Adrenal gland (tissue), 12 donors: ENCODE measurements around the gene ENGASE. TPM values are rescaled to one million over a fixed set of nuclear protein-coding genes. Genes with fewer than 3 reads are reported as not detected.
A peak's percentile ranks its signal among the peaks of the same experiment; 100 is the strongest.

Source experiments
- DNase-seq, 7 donors: peaks; one replicate each; pipeline ENCODE4 v3.0.0-alpha.2; 2019 to 2020
- H3K27ac ChIP-seq, 5 donors: fragments of 200-600 bp; sonication (generic) in 4 of 5; 1 replicate in 3 of 5; 2 replicates in 2 of 5; pipeline versions ENCODE4 v1.5.1 to v1.8.0; 2016 to 2020; ENCODE audit warnings: mild to moderate bottlenecking in 1 of 5
- H3K27me3 ChIP-seq: fragments of 200-600 bp; 2 replicates; pipeline ENCODE4 v1.8.0; 2021
- H3K36me3 ChIP-seq, 2 donors: fragments of 200-600 bp; replicated peaks in 1 of 2; 1 replicate in 1 of 2; 2 replicates in 1 of 2; pipeline versions ENCODE4 v1.5.1 to v1.8.0; 2018 to 2022
- H3K4me1 ChIP-seq, 2 donors: fragments of 200-600 bp; replicated peaks in 1 of 2; 1 replicate in 1 of 2; 2 replicates in 1 of 2; pipeline versions ENCODE4 v1.5.1 to v1.8.0; 2018 to 2021
- H3K4me3 ChIP-seq, 4 donors: fragments of 200-600 bp; sonication (generic) in 3 of 4; one replicate each; pipeline ENCODE4 v1.5.1; 2016 to 2018
- H3K9me3 ChIP-seq, 3 donors: fragments of 200-600 bp; sonication (generic) in 1 of 3; replicated peaks in 1 of 3; 1 replicate in 2 of 3; 2 replicates in 1 of 3; pipeline versions ENCODE4 v1.5.1 to v1.8.0; 2016 to 2021
- POLR2A ChIP-seq, 2 donors: fragments of 450-650 bp; IDR thresholded peaks; one replicate each; pipeline ENCODE4 v1.6.1; 2017; ENCODE audit warnings: antibody characterized with exemption in 2 of 2, mild to moderate bottlenecking in 2 of 2, moderate library complexity in 1 of 2
- WGBS, 4 donors: extraction: QIAGEN DNeasy Blood & Tissue Kit in 2 of 4; methylation state at CpG; one replicate each; pipeline versions ENCODE4 v1.1.5 to v1.1.7; 2013 to 2017; 5-methylcytosine and 5-hydroxymethylcytosine counted together
- intact Hi-C, 2 donors: fragments of 100-400 bp; cut with DNase I; formaldehyde crosslinking; loops; one replicate each; pipeline versions ENCODE4 v1.14.1 to v1.15.0; 2022 to 2023
- polyA plus RNA-seq, 3 donors: library from polyadenylated mRNA; stranded (reverse); fragments of 200-250 nt in 2 of 3; fragments of 350-450 nt in 1 of 3; fragmentation: Illumina TruSeq in 1 of 3; extraction: RNeasy Lipid Tissue Mini Kit (QIAGEN cat#74804) in 1 of 3; gene quantifications; one replicate each; pipeline ENCODE4 v1.2.3, GENCODE V29; 2013 to 2014
- total RNA-seq, 9 donors: library from RNA; depleted of rRNA in 4 of 9; stranded (reverse); fragments of >200 nt in 4 of 9; fragments of 120-200 nt in 1 of 9; fragmentation: NEBNext Ultra II Directional in 1 of 9; extraction: Animal tissue kit (Norgen Biotek cat#: 25700) in 1 of 9; gene quantifications; one replicate each; pipeline versions ENCODE4 v1.1.0 to v1.2.4, GENCODE V29; 2013 to 2023
- TF ChIP-seq, protein P1 (sequence below), 6 experiments: fragments of 450-650 bp in 4 of 6; fragments of 200-600 bp in 2 of 6; sonication (generic) in 1 of 6; IDR thresholded peaks; 1 replicate in 5 of 6; 2 replicates in 1 of 6; pipeline versions ENCODE4 v1.5.1 to v1.8.0; 2016 to 2021; ENCODE audit warnings: antibody characterized with exemption in 6 of 6, mild to moderate bottlenecking in 2 of 6, moderate library complexity in 1 of 6
- donor health status: healthy with polysubstance abuse.
- donor health status: Bipolar disorder and iron deficiency.
- donor health status: DM: yes; HTN: yes; CAD: no.
- donor health status: DM: no; HTN: no; CAD: no.
- donor health status: DM: no; HTN: no; CAD: no.
- donor health status: DM: yes; HTN: yes; CAD: no.

Gene ENGASE
- total and polyA plus RNA-seq, 12 donors = 4.4 to 155 (median 31.1) TPM

DNA sequence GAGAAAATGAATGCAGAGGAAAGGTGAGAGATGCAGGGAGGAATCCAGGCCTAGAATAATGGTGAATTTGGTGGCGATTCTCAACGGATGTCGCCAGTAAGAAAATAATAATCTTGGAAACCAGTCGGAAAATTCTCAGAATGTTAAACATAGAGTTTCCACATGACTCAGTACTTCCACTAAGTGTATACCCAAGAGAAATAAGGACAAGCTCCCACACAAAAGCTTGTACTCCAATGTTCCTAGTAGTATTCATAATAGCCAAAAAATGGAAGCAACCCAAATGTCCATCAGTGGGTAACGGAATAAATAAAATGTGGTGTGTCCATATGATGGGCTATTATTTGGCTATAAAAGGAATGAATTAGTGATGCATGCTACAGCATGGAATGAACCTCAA lies 19.4 kb upstream of the ENGASE start:
- peaks cover 0 to 5% (median 0%) of the 10 kb centered on the region in 3 donors for H3K9me3 ChIP-seq
- TF ChIP-seq, protein P1, sequence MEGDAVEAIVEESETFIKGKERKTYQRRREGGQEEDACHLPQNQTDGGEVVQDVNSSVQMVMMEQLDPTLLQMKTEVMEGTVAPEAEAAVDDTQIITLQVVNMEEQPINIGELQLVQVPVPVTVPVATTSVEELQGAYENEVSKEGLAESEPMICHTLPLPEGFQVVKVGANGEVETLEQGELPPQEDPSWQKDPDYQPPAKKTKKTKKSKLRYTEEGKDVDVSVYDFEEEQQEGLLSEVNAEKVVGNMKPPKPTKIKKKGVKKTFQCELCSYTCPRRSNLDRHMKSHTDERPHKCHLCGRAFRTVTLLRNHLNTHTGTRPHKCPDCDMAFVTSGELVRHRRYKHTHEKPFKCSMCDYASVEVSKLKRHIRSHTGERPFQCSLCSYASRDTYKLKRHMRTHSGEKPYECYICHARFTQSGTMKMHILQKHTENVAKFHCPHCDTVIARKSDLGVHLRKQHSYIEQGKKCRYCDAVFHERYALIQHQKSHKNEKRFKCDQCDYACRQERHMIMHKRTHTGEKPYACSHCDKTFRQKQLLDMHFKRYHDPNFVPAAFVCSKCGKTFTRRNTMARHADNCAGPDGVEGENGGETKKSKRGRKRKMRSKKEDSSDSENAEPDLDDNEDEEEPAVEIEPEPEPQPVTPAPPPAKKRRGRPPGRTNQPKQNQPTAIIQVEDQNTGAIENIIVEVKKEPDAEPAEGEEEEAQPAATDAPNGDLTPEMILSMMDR (IDR thresholded peaks at IDR 0.05) = no peak
- no peak for TF ChIP-seq POLR2A (IDR thresholded peaks at IDR 0.05)
- 84 to 93% (median 85%) methylated on average over 5 of the region's 5 CpGs for WGBS, 4 donors

DNA sequence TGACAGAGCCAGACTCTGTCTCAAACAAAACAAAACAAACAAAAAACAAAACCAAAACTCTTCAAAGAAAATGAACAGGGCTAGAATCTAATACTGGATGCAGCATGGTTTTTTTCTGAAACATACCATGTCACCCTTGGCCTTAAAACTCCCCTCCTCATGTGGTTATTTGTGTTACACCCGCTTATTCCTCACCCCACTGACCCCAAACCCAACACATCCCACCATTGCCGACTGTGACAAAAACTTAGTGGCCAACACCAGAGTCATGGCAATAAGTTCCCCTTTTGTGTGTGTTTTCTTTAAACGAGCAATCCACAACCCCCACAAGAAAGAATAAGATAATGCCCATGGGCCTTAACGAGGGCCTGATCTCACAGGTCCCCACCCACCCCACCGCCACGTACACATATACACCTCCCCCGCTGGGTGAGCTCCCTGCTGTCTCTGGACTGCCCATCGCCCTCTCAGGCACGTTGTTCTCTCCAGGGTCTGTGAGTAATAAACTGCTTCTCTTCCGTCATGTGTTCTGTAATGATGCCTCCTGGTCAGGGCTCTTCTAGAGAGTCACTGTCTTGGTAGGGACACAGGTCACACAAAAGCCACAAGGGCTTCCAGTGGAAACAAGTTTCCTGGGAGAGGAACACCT lies 16.8 kb upstream of the ENGASE start:
- H3K4me1 ChIP-seq = no peaks in the 10 kb centered on the region
- WGBS, 4 donors = 80 to 86% (median 84%) methylated on average over 10 of the region's 10 CpGs
- H3K27me3 ChIP-seq = no peaks in the 10 kb centered on the region
- no peaks in the 10 kb centered on the region for H3K36me3 ChIP-seq
- peaks cover 0 to 5% (median 0%) of the 10 kb centered on the region in 3 donors for H3K9me3 ChIP-seq
- TF ChIP-seq, protein P1 (IDR thresholded peaks at IDR 0.05) = no peak
- no peak for TF ChIP-seq POLR2A (IDR thresholded peaks at IDR 0.05)
- intact Hi-C loops = no loop called here
- DNase-seq = peak in 1 of 7 donors; percentile 5
- H3K4me3 ChIP-seq = no peak overlapping the region
- H3K27ac ChIP-seq = no peak overlapping the region

More for the DNA sequence above, 19.4 kb upstream of the ENGASE start:
- H3K4me3 ChIP-seq = no peak overlapping the region
- intact Hi-C loops = no loop called here
- DNase-seq = no peak
- no peaks in the 10 kb centered on the region for H3K36me3 ChIP-seq
- no peaks in the 10 kb centered on the region for H3K27me3 ChIP-seq
- no peaks in the 10 kb centered on the region for H3K4me1 ChIP-seq
- no peak overlapping the region for H3K27ac ChIP-seq

DNA sequence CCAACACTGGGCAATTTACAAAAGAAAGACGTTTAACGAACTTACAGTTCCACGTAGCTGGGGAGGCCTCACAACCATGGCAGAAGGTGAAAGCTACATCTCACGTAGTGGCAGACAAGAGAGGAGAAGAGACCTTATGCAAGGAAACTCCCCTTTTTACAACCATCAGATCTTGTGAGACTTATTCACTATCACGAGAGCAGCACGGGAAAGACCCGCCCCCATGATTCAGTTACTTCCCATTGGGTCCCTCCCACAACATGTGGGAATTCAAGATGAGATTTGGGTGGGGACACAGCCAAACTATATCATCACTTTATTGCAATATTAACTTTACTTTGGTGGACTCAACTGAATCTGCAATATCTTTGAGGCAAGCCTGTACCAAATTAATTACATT lies 11.9 kb upstream of the ENGASE start:
- no peak for TF ChIP-seq POLR2A (IDR thresholded peaks at IDR 0.05)
- TF ChIP-seq, protein P1 (IDR thresholded peaks at IDR 0.05) = no peak
- peak in 1 of 7 donors; percentile 1 for DNase-seq
- Histone ChIP-seq H3K4me1 (no peaks in the 10 kb centered on the region), H3K4me3 (no peak overlapping the region), H3K36me3 (no peaks in the 10 kb centered on the region), H3K27ac (no peak overlapping the region), H3K27me3 (no peaks in the 10 kb centered on the region), H3K9me3 (no peaks in the 10 kb centered on the region)
- WGBS, 4 donors = 86 to 95% (median 91%) methylated on average over 7 of the region's 7 CpGs
- intact Hi-C loops = no loop called here

GRCh38 chr17:79064026-79064425 lies 10.6 kb upstream of the ENGASE start:
- intact Hi-C loops = no loop called here
- Histone ChIP-seq H3K36me3 (no peaks in the 10 kb centered on the region), H3K9me3 (no peaks in the 10 kb centered on the region), H3K27me3 (no peaks in the 10 kb centered on the region), H3K27ac (no peak overlapping the region), H3K4me1 (no peaks in the 10 kb centered on the region), H3K4me3 (no peak overlapping the region)
- TF ChIP-seq, protein P1 (IDR thresholded peaks at IDR 0.05) = no peak
- no peak for TF ChIP-seq POLR2A (IDR thresholded peaks at IDR 0.05)
- DNase-seq = peak in 1 of 7 donors; percentile 5
- WGBS, 4 donors = 74 to 80% (median 76%) methylated on average over 4 of the region's 4 CpGs
